ENCODE results near the gene KHDC3L. TPM values are rescaled to one million over a fixed set of nuclear protein-coding genes. Genes with fewer than 3 reads are reported as not detected.

KHDC3L gene
- total and polyA plus RNA-seq, 2 of the 8 experiments (the other 6 are each of a cell fraction or from before 2014, with no cell fraction given), result 0.11 TPM; not detected in 1

GRCh38 chr6:73349311-73349710 lies 13.1 kb upstream of the KHDC3L start (continued):
- TF ChIP-seq CHD7 (IDR thresholded peaks at IDR 0.05; ENCODE audit: insufficient replicate concordance, low read length) (peak; percentile 97), KDM1A (IDR thresholded peaks at IDR 0.05; ENCODE audit: borderline replicate concordance, low read length) (no peak), E2F6 (IDR thresholded peaks at IDR 0.05) (no peak), CBX5 (IDR thresholded peaks at IDR 0.05; ENCODE audit: low read depth, low read length) (no peak)

Data from H1 (cell line).